Activated CD4-positive, alpha-beta T cell treated with anti-CD3 and anti-CD28 coated beads, Interleukin-2, amount 10 ng/mL, durations not matched to agents 24 days and 14 days (primary cell): ENCODE measurements around the gene EVX2. TPM values are rescaled to one million over a fixed set of nuclear protein-coding genes. Genes with fewer than 3 reads are reported as not detected.

ENCODE experiments used
- DNase-seq: peaks from one replicate; pipeline ENCODE4 v3.0.0; 2022
- H3K27ac Mint-ChIP-seq: one replicate; pipeline ENCODE4 v1.8.0; 2022; ENCODE audit warnings: mild to moderate bottlenecking, mixed read lengths
- H3K27me3 Mint-ChIP-seq: one replicate; pipeline ENCODE4 v1.8.0; 2022; ENCODE audit warnings: mixed read lengths
- H3K36me3 Mint-ChIP-seq: one replicate; pipeline ENCODE4 v1.8.0; 2022; ENCODE audit warnings: low read depth, mild to moderate bottlenecking, mixed read lengths
- H3K4me1 Mint-ChIP-seq: one replicate; pipeline ENCODE4 v1.8.0; 2021; ENCODE audit warnings: mixed read lengths
- H3K4me3 Mint-ChIP-seq: one replicate; pipeline ENCODE4 v1.8.0; 2022; ENCODE audit warnings: mild to moderate bottlenecking, moderate library complexity, mixed read lengths
- H3K9me3 Mint-ChIP-seq: one replicate; pipeline ENCODE4 v1.8.0; 2021; ENCODE audit warnings: mixed read lengths
- intact Hi-C: fragments of 100-400 bp; cut with micrococcal nuclease; formaldehyde crosslinking; loops from one replicate; pipeline ENCODE4 v1.15.1; 2023
- total RNA-seq: library from RNA; stranded (reverse); gene quantifications from 2 replicates; pipeline ENCODE4 v1.2.3, GENCODE V29; 2022

EVX2 gene
- total RNA-seq, 1 donor from 2014 or later = not detected

GRCh38 chr2:176072292-176072669, 11.5 kb downstream of the EVX2 start:
- H3K4me1 Mint-ChIP-seq = peaks cover 4% of the 10 kb centered on the region
- no peak for DNase-seq
- H3K27me3 Mint-ChIP-seq = peaks cover 85% of the 10 kb centered on the region
- H3K36me3 Mint-ChIP-seq = no peaks in the 10 kb centered on the region
- intact Hi-C loops = no loop called here
- H3K4me3 Mint-ChIP-seq = no peak overlapping the region
- peaks cover 7% of the 10 kb centered on the region for H3K9me3 Mint-ChIP-seq
- no peak overlapping the region for H3K27ac Mint-ChIP-seq

- no peak overlapping the region for H3K27ac Mint-ChIP-seq
- intact Hi-C loops = no loop called here
- H3K27me3 Mint-ChIP-seq = peaks cover 84% of the 10 kb centered on the region
- H3K4me3 Mint-ChIP-seq = no peak overlapping the region
- H3K9me3 Mint-ChIP-seq = peaks cover 7% of the 10 kb centered on the region
- DNase-seq = no peak
- H3K36me3 Mint-ChIP-seq = no peaks in the 10 kb centered on the region
- H3K4me1 Mint-ChIP-seq = peaks cover 4% of the 10 kb centered on the region
These were observed 12.2 kb downstream of the EVX2 start for GRCh38 chr2:176071330-176072291.

GRCh38 chr2:176068419-176068832, 15.3 kb downstream of the EVX2 start:
- Mint-ChIP-seq H3K27me3 (peaks cover 81% of the 10 kb centered on the region), H3K9me3 (peaks cover 7% of the 10 kb centered on the region)
- intact Hi-C loops = loop anchor here (10.0 kb wide), 1 partner anchor 704 kb away; no protein-coding TSS in a partner anchor

GRCh38 chr2:176067589-176068418, 16.0 kb downstream of the EVX2 start:
- DNase-seq = no peak
- Mint-ChIP-seq H3K27ac (no peak overlapping the region), H3K9me3 (peaks cover 7% of the 10 kb centered on the region), H3K4me1 (peaks cover 4% of the 10 kb centered on the region), H3K4me3 (no peak overlapping the region), H3K36me3 (no peaks in the 10 kb centered on the region), H3K27me3 (peaks cover 77% of the 10 kb centered on the region)
- intact Hi-C loops = loop anchor here (10.0 kb wide), 1 partner anchor 703 kb away; no protein-coding TSS in a partner anchor

More at GRCh38 chr2:176068419-176068832, 15.3 kb downstream of the EVX2 start:
- no peak for DNase-seq
- Mint-ChIP-seq H3K4me1 (peaks cover 4% of the 10 kb centered on the region), H3K36me3 (no peaks in the 10 kb centered on the region), H3K27ac (no peak overlapping the region), H3K4me3 (no peak overlapping the region)

GRCh38 chr2:176066645-176067588, 16.8 kb downstream of the EVX2 start:
- H3K9me3 Mint-ChIP-seq = peaks cover 4% of the 10 kb centered on the region
- intact Hi-C loops = loop anchor here (10.0 kb wide), 1 partner anchor 702 kb away; no protein-coding TSS in a partner anchor
- H3K4me1 Mint-ChIP-seq = peaks cover 4% of the 10 kb centered on the region
- no peak overlapping the region for H3K4me3 Mint-ChIP-seq
- peaks cover 76% of the 10 kb centered on the region for H3K27me3 Mint-ChIP-seq
- no peak overlapping the region for H3K27ac Mint-ChIP-seq
- DNase-seq = no peak
- no peaks in the 10 kb centered on the region for H3K36me3 Mint-ChIP-seq

GRCh38 chr2:176063958-176064357, 19.8 kb downstream of the EVX2 start:
- no peak for DNase-seq
- Mint-ChIP-seq H3K9me3 (peaks cover 4% of the 10 kb centered on the region), H3K36me3 (no peaks in the 10 kb centered on the region), H3K4me3 (no peak overlapping the region), H3K27ac (no peak overlapping the region), H3K27me3 (peaks cover 61% of the 10 kb centered on the region), H3K4me1 (peaks cover 4% of the 10 kb centered on the region)
- intact Hi-C loops = loop anchor here (10.0 kb wide), 1 partner anchor 699 kb away; no protein-coding TSS in a partner anchor

GRCh38 chr2:176056406-176056805, 27.4 kb downstream of the EVX2 start:
- Mint-ChIP-seq H3K4me1 (no peaks in the 10 kb centered on the region), H3K27me3 (peaks cover 33% of the 10 kb centered on the region), H3K4me3 (no peak overlapping the region), H3K27ac (no peak overlapping the region), H3K36me3 (no peaks in the 10 kb centered on the region), H3K9me3 (no peaks in the 10 kb centered on the region)
- no peak for DNase-seq
- intact Hi-C loops = no loop called here

GRCh38 chr2:176039375-176039774, 44.4 kb downstream of the EVX2 start:
- no peaks in the 10 kb centered on the region for H3K9me3 Mint-ChIP-seq
- H3K4me3 Mint-ChIP-seq = no peak overlapping the region
- no peaks in the 10 kb centered on the region for H3K36me3 Mint-ChIP-seq
- peak; percentile 22 for DNase-seq
- H3K4me1 Mint-ChIP-seq = no peaks in the 10 kb centered on the region
- peaks cover 10% of the 10 kb centered on the region for H3K27me3 Mint-ChIP-seq
- no peak overlapping the region for H3K27ac Mint-ChIP-seq
- intact Hi-C loops = no loop called here

- Mint-ChIP-seq H3K27ac (no peak overlapping the region), H3K4me3 (no peak overlapping the region), H3K4me1 (no peaks in the 10 kb centered on the region), H3K36me3 (no peaks in the 10 kb centered on the region), H3K27me3 (peaks cover 13% of the 10 kb centered on the region), H3K9me3 (no peaks in the 10 kb centered on the region)
- DNase-seq = peak; percentile 45
- intact Hi-C loops = no loop called here
These were observed 45.1 kb downstream of the EVX2 start for GRCh38 chr2:176038694-176039093.

- no peaks in the 10 kb centered on the region for H3K9me3 Mint-ChIP-seq
- H3K4me3 Mint-ChIP-seq = no peak overlapping the region
- intact Hi-C loops = no loop called here
- no peak for DNase-seq
- peaks cover 16% of the 10 kb centered on the region for H3K27me3 Mint-ChIP-seq
- H3K27ac Mint-ChIP-seq = no peak overlapping the region
- H3K4me1 Mint-ChIP-seq = no peaks in the 10 kb centered on the region
- no peaks in the 10 kb centered on the region for H3K36me3 Mint-ChIP-seq
These were observed 48.6 kb downstream of the EVX2 start for GRCh38 chr2:176035013-176035691.

- intact Hi-C loops = no loop called here
- no peaks in the 10 kb centered on the region for H3K4me1 Mint-ChIP-seq
- no peak overlapping the region for H3K27ac Mint-ChIP-seq
- no peak overlapping the region for H3K4me3 Mint-ChIP-seq
- no peaks in the 10 kb centered on the region for H3K36me3 Mint-ChIP-seq
- DNase-seq = no peak
- no peaks in the 10 kb centered on the region for H3K9me3 Mint-ChIP-seq
- H3K27me3 Mint-ChIP-seq = peaks cover 31% of the 10 kb centered on the region
These were observed 56.0 kb downstream of the EVX2 start for GRCh38 chr2:176027806-176028205.
